GM18498 (cell line): ENCODE measurements around the gene ABTB1.
"Not testable (repeated sequence)": the region's sequence is repeated elsewhere in the genome, so short reads cannot be mapped to it uniquely, and the experiment has no call there.

ENCODE experiments used
- ATAC-seq: cut with Tn5 transposase; IDR thresholded peaks from one replicate; pipeline ENCODE4 v1.9.1; 2021; ENCODE audit warnings: mild to moderate bottlenecking, moderate library complexity; ENCODE audit not compliant: unreplicated experiment

The ABTB1 gene

DNA sequence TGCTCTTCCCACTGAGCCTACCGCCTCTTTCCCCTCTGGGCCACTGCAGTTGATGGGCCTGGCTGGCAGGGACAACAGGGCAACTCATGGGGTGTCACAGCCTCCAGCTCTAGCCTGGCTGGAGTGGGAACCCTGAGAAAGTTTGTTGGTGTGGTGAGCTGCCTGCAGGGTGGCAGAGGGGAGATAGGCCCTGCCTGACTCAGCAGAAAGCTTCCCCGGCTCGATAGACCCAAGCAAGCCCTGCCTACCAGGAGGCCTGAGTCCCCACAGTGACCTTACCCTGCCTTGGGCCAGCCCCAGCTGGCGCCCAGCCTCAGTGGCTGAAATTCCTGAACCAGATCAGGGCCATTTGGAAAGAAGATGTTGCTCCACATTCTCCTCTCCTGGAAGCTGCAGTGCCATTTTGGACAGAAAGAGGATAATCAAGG, 29.4 kb downstream of the ABTB1 start:
- no peak for ATAC-seq

DNA sequence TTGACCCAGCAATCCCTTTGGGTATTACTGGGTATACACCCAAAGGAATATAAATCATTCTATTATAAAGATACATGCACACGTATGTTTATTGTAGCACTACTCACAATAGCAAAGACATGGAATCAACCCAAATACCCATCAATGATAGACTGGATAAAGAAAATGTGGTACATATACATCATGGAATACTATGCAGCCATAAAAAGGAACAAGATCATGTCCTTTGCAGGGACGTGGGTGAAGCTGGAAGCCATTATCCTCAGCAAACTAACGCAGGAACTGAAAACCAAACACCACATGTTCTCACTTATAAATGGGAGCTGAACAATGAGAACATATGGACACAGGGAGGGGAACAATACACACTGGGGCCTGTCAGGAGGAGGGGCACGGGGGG, 32.1 kb downstream of the ABTB1 start:
- not testable (repeated sequence) for ATAC-seq

DNA sequence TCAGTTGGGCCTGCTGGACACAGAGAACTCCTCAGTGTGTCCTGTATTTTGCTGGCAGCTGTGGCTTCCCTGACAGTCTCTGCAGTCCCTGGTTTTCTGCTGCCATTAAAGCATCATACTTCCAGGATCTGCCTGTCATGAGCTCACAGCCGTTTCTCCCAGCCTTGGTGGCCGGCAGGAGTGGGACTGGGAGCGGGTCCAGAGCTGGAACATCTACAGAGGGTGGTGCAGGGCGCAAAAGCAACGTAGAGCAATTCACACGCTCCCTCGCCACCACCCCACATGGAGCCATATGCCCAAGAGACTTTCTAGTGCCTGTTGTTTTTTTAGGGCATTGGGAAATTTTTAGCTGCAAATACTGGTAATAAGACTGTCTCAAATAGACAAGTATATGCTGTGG, 33.6 kb downstream of the ABTB1 start:
- ATAC-seq = no peak

DNA sequence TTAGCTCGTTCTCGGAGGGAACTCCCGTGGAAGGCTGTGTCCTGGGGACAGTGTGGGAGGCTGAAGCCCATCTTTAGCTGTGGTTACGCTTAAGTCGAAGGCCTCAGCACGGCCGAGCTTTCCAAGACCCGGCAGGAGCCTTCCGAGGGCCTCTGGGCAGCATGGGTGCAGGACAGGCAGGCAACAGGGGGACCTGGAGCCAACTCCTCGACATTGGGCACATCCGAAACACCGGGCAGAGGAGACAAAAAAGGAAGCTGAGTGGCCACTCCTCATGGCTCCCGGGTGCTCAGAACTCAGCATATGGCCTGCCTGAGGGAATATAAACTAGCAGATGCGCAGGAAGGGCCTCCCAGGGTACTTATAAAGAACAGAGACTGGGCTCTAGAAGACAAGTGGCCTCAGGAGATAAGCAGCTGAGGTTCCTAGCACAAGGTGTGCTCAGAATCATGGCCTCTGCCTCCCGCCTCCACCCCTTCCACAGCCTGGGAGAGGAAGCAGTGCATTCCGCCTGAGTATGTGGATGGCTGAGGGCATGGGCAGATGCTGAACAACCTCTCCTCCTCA, 34.1 kb downstream of the ABTB1 start:
- ATAC-seq = no peak

DNA sequence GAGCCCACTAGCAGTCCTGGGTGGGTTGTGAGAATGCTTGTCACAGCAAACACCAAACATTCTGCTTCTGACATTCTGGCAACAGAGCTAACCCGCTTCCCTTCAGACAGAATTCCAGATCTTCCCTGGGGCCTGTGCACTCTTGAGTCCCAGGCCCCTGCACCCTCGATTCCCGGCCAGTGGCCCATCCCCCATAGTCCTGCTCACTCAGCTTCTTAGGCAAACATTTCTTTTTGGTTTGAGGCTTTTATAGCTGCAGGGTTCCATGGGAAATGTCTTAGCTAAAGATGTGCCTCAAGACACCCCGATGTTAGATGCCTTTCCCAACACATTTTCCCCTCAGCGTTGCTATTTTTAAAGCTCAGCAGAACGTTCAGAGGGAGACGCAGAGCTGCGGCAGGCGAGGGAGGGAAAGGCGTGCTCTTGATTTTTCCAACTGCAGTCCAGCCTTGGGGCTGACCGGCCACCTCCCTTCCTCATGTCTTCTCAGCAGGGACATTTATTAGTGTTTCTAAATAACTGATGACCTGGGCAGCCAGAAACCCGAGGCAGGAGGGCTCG, 35.2 kb downstream of the ABTB1 start:
- ATAC-seq = no peak

DNA sequence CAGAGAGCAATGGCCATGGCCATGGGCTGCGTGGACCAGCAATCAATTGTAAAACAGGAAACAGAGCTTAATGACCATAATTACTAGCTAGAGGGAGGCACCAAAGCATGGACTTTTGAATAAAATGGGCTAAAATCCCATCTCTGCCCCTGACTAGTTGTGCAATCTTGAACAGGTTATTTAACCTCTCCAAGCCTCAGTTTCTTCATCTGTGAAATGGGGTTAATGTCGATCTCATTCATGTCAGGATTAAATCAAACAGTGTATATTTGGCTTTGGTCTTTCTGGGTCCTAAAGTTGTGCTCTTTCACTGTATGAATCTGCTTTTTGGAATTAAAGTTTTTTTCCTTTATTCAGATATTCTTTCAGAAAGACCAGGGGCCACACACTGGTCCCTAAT, 36.1 kb downstream of the ABTB1 start:
- no peak for ATAC-seq

DNA sequence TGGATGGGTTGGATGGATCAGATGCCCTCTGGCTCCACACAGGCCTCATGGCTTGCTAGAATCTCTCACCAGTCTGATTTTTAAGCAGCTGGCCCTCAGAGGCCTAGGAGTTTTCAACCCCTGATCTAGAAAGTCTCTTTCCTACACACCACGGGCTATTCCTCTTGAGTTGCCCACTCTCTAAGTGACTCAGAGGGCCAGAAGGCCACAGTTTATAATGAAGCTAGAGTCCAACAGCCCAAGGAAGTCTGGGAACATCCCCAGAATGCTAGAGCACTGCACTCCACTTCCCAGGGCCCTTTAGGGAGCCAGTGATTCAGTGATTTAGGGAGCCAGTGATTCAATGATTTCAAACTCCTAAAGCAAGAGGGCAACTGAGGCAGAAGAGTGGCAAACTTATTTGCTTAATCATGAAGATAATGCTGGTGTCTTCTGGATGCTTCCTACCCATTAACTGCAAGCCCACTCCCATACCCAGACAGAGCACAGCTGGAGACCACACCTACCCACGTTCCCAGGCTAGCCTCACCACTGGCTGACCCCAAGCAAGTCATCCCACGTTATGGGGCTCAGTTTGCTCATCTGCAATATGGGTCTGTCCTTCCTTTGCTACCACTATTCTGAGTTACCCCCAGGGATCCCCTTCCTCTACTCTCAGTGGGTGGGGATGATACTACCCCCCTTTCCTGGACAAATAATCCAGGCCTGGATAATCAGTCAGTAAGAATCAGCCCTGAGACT, 36.7 kb downstream of the ABTB1 start:
- no peak for ATAC-seq

DNA sequence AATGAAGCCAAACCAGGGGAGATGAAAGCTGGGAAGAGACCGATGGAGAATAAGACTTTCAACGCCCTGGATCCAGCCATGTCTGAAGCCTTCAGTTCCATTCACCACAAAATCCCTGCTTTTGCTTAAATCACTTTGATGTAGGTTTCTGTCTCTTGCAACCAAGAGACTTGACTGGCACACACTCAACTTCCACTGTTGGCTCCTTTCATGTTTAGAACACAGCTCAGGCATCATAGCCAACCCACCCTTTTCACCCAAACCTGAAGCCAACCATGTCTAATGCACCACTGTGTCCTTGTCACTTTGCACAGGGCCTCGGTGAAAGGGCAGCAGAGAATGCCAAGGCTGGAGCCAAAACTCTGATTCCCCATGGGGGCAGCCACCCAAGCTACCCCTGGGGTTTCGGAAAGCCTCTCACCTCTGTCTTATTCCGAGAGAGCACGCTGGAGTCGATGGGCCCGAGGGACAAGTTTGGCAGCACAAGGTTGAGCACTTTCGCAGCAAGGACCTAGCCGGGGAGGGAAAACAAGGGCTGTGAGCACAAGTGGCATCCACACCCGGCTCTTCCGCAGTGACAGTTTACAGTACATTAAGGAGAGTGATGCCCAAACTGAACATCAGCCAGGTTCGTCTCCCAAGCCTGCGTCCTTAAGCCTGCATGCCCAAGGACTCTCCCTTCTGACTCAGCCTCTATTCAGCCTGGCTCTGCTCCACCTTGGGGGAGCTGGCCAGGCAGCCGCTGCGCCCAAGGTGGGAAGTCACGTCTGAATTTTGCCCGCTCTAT, 37.6 kb downstream of the ABTB1 start:
- no peak for ATAC-seq

DNA sequence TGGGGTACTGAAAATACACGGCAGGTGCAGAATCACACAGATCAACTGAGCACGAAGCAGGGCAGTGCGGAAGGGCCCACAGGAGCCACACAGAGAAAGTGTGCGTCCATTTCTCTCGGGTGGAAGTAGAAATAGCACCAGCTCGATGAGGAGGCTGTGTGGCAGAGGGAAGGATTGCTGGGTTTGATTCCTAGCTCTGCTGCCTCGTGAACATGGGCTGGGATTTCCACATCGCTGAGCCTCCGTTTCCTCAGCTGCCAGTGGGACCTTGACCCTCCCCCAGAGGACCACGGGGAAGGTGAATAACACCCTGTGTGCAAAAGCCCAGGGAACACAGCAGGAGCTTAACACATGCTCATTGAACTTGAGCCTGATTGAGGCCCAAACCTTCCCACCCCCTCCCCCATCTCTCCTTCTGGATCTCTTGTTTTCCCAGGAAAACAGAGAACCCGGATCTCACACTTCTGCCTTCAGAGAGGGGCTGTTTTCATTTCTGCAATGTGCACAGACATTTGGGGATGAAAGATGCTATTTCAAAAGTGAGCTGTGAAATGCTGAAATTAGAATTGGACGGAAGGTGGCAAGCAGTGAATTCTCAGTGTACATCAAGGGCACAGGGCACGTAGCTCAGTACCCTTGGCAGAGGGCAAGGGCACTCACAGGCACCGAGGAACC, 38.4 kb downstream of the ABTB1 start:
- ATAC-seq = no peak

DNA sequence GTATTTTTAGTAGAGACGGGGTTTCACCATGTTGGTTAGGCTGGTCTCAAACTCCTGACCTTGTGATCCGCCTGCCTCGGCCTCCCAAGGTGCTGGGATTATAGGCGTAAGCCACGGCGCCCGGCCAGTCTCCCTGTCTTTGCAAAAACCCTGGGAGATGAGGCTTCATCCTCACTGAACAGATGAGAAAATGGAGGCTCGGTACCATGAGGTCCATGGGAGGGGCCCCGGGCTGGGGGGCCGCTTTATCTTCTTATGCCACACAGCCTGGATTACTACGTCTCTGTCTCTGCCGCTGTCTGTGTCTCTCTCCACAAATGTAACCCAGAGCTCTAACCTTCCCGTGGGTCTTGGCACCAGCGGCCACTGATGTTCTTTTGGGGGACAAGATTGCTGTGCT, 39.1 kb downstream of the ABTB1 start:
- no peak for ATAC-seq

DNA sequence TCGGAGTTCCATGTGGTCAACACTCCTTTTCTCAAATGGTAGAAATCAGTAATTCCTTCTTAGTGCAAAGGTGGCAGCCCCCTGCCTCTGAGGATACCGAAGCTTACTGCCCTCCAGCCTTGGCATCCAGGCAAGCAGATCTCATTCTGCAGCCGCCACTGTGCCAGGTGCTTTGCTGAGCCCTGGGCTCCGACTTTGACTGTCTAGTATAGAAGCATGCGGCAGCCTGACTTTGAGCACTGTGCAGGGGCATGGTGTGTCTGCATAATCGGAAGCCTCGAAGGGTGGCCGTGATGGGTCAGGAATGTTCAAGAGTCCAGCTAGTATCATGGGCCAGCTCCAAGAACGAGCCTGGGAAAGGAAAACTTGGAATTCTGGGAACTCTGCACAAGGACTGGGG, 39.7 kb downstream of the ABTB1 start:
- ATAC-seq = no peak

DNA sequence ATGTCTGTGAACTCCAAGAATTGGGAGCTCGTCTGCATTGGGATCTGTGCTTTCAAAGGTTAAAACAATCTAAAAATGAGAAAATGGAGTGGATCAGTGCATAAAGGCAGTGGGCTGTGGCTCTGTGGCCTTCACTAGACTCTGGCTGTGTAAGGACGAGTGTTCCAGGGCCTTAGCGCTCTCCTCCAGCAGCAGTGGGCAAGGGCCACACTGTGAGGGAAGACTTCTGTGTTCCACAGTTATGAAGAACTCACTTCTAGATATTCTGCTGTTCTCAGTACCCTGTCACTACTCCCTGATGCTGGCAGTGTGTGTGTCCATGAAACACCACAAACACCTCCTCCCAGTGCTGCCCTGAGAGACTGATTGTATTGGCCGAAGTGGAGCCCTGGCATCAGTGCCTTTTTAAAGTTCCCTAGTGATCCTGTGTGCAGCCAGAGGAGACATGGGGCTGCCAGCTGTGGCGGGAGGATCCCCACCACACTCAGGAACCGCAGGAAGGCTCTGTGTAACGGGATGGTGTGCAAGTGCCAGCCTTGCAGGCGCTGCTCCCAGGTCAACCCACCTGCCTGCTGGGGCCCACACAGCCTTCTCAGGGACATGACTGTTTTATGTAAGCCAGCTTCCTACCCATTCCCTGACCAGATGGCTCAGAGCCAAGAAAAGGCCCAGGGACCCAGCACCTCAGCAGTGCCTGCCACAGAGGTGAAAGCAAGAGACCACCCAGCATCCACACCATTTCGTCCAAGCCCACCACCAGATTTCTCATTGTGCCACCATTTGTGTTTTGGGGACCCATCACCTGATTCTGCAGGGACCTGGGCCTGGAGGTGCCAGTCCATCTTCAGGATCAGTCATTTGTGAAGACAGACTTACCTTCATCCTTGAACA, 40.4 kb downstream of the ABTB1 start:
- ATAC-seq = no peak

DNA sequence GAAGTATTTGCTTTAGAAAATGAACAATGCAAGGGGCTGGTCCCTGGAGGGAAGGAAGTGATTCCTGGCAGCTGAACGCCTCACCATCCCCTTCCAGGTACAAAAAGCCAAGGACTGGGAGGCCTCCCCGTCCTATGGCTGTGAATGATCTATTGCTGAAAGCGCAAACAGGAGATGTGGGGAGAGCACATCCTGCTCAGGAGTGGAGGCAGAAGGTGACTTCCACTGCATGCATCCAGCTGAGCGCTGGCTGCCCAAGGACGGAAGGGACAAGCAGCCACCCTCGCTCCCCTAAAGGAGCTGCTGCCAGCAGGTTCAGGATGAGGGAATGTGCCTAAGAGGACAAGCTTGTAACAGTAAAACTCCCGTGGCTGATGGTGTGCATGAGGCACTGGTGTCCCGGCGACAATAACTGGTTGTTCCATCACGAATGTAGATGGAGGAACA, 41.4 kb downstream of the ABTB1 start:
- no peak for ATAC-seq

DNA sequence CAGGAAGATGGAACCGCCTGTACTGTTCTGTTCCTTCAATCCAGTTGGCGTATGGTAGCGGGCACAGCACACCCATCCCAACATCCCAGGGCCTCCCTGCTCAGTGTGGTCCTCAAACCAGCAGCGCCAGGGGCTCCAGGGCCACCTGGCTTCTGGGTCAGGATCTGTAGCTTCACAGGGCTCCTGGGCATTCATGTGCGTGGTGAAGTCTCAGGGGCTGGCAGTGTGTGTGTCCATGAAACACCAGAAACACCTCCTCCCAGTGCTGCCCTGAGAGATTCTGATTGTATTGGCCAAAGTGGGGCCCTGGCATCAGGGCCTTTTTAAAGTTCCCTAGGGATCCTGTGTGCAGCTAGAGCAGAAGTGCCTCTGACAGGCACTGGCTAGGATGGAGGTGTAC, 42.1 kb downstream of the ABTB1 start:
- ATAC-seq = no peak

DNA sequence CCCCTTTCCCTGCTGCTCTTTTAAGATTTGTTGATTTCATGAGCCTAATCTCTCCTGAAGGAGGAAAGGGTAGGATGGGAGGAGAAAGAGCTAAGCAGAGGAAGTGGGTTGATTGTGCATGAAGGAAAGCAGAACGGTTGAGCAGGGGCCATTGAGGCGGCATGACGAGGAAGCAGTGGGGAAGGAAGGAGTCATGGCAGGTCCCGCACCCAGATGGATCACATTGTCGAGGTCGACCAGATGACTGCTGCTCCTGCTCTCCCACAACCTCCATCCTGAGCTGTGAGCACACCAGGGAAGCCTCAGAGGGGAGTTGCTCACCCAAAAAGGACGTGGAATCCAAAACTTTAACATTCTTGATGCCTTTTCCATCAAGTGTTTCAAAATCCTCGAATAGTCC, 42.8 kb downstream of the ABTB1 start:
- no peak for ATAC-seq

DNA sequence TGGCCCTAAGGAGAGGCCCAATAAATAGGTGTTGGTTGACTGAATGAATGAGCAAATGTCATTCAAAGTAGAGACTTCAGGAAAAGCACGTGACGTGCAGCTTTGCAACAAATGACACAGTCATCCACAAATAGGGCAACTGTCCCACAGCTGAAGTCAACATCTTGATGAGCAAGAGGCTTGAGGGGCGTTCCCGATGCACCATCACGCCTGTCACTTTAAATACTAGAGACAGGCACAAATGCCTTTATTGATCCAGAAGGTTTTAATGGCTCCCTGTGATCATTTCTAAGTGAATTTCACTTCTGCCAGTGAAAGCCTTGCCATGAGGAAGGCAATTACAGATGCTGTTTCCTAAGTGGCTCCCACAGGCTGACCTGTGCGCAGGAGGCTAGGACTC, 43.6 kb downstream of the ABTB1 start:
- ATAC-seq = no peak

DNA sequence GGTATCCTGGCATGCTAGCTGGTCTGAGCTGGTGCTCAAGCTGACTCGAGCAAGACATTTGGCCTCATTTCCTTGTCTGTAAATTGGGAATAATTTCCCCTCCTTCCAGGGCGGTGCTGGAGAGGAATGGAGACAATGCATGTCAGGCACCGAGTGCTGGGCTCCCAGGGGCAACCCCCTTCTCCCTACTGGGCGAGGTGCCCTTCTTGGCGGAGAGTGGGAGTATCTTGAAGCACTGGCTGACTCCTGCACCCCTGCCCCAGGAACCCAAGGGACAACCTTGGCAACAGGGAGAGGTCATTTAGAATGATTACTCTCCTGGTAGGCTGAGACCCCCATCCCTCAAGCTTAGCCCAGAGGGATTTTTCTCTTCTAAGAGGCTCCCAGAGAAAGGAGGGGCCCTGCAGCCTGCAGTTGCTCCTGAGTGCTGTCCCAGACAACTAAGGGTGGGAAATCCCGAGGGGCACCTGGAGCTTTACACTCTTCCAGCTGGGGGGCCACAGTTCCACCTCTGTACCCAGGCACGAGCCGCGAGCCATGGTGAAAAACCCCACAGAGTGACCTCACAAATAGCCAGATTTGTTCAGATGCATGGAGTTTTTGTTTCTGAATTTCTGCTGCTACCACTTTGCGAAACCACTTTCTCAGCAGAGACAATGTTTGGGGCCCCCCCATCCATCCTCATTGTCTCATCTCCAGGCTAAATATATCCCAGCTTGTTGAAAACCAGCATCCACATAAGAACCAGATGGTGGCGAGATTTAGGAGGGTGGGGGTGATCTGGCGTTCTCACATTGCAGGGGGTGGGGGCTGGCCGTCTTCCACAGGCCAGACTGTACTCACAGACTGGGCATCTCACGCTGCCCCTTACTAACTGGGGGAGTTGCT, 44.8 kb downstream of the ABTB1 start:
- ATAC-seq = no peak

DNA sequence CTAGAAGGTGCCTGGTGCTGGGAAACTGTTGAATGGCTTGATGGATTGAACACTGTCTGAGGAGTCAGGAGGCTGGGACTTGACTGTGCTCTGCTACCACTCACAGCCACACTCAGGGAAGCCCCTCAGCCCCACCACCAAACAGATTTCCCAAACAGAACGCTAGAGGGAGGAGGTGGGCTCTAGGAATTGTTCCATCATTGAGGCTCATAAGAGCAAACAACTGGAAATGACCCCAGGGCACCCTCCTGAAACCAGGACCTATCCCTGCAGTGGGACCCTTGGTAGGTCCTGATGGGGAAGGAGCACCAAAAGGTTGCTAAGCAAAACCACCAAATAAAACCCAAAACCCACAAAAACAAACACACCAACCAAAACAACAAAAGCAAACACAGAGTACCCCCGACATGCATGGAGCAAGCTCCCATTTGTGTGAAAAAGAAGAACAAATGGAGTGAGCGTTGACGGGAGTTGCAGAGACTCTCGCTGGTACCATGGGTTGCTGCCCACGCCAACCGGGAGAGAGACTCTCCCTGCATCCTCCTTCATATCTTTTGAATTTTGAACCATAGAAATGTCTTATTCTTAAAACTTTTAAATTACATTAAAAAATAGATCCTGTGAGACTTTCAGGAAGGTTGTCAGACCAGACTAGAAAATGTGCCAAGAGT, 45.6 kb downstream of the ABTB1 start:
- ATAC-seq = no peak

DNA sequence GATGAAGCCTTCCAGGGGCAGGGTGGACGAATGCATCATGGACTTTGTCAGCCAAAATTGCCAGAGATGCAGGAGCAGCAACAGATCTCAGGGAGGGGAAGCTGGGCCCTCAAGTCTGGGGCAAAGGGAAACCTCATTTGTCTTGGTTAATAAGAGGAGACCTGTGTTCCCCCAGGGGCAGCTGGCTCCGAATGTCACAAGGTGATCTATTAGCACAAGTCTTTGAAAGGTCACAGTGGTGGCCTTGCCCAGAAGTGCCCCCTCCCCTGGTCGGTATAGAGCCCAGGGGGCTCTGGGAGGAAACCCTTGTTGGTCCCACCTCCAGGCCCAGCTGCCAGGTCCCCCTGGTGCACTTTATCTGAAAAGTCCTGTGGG, 46.2 kb downstream of the ABTB1 start:
- no peak for ATAC-seq
